Measurements from ENCODE around the gene EHF. TPM values are rescaled to one million over a fixed set of nuclear protein-coding genes. Genes with fewer than 3 reads are reported as not detected.

The EHF gene
- total RNA-seq, 2 donors from 2014 or later, result 0.78 TPM; not detected in 1

- TF ChIP-seq CTCF (IDR thresholded peaks at IDR 0.05), result no peak
- peaks cover 0 to 16% of the 10 kb centered on the region in 2 donors for H3K4me1 ChIP-seq
Measured at GRCh38 chr11:34602245-34602644, 18.6 kb upstream of the EHF start.

GRCh38 chr11:34603129-34604001 is 17.5 kb upstream of the EHF start:
- no peak for TF ChIP-seq CTCF (IDR thresholded peaks at IDR 0.05)
- Histone ChIP-seq H3K4me1 (peaks cover 0 to 16% of the 10 kb centered on the region in 2 donors), H3K27me3 (no peaks in the 10 kb centered on the region), H3K36me3 (no peaks in the 10 kb centered on the region), H3K9me3 (no peaks in the 10 kb centered on the region), H3K27ac (no peak overlapping the region), H3K4me3 (no peak overlapping the region)
- no peak for DNase-seq (ENCODE audit: low spot score)

More at GRCh38 chr11:34602245-34602644, 18.6 kb upstream of the EHF start:
- no peak overlapping the region for H3K27ac ChIP-seq
- no peak overlapping the region for H3K4me3 ChIP-seq
- no peaks in the 10 kb centered on the region for H3K36me3 ChIP-seq
- H3K27me3 ChIP-seq, result no peaks in the 10 kb centered on the region
- no peaks in the 10 kb centered on the region for H3K9me3 ChIP-seq
- no peak for DNase-seq (ENCODE audit: low spot score)

GRCh38 chr11:34604145-34604544 is 16.7 kb upstream of the EHF start:
- Histone ChIP-seq H3K4me3 (no peak overlapping the region), H3K9me3 (no peaks in the 10 kb centered on the region), H3K4me1 (peaks cover 0 to 16% of the 10 kb centered on the region in 2 donors), H3K36me3 (no peaks in the 10 kb centered on the region), H3K27me3 (no peaks in the 10 kb centered on the region), H3K27ac (no peak overlapping the region)
- no peak for DNase-seq (ENCODE audit: low spot score)
- TF ChIP-seq CTCF (IDR thresholded peaks at IDR 0.05), result no peak

- peaks cover 0 to 16% of the 10 kb centered on the region in 2 donors for H3K4me1 ChIP-seq
- H3K27ac ChIP-seq, result no peak overlapping the region
- no peak overlapping the region for H3K4me3 ChIP-seq
- no peaks in the 10 kb centered on the region for H3K9me3 ChIP-seq
- H3K27me3 ChIP-seq, result no peaks in the 10 kb centered on the region
- H3K36me3 ChIP-seq, result no peaks in the 10 kb centered on the region
- DNase-seq (ENCODE audit: low spot score), result no peak
- TF ChIP-seq CTCF (IDR thresholded peaks at IDR 0.05), result no peak
Measured at GRCh38 chr11:34604911-34605310, 16.0 kb upstream of the EHF start.

GRCh38 chr11:34605481-34606325 is 15.2 kb upstream of the EHF start:
- no peaks in the 10 kb centered on the region for H3K9me3 ChIP-seq
- no peak for TF ChIP-seq CTCF (IDR thresholded peaks at IDR 0.05)

More at GRCh38 chr11:34605481-34606325, 15.2 kb upstream of the EHF start:
- Histone ChIP-seq H3K36me3 (no peaks in the 10 kb centered on the region), H3K4me3 (no peak overlapping the region), H3K27me3 (no peaks in the 10 kb centered on the region), H3K4me1 (peaks cover 0 to 10% of the 10 kb centered on the region in 2 donors), H3K27ac (no peak overlapping the region)
- DNase-seq (ENCODE audit: low spot score), result no peak

All from right atrium auricular region (tissue), 2 donors.